ENCODE data around the gene SCFD2.
"Not testable (repeated sequence)": the region's sequence is repeated elsewhere in the genome, so short reads cannot be mapped to it uniquely, and the experiment has no call there.

The SCFD2 gene

GRCh38 chr4:53189011-53189410, 176.8 kb downstream of the SCFD2 start:
- DNase-seq (ENCODE audit: low spot score), result no peak

GRCh38 chr4:53186714-53187358, 179.0 kb downstream of the SCFD2 start:
- DNase-seq (ENCODE audit: low spot score), result no peak

GRCh38 chr4:53185869-53186585, 179.8 kb downstream of the SCFD2 start:
- DNase-seq (ENCODE audit: low spot score), result no peak

- no peak for DNase-seq (ENCODE audit: low spot score)
Observed at GRCh38 chr4:53183754-53184153, 182.1 kb downstream of the SCFD2 start.

- DNase-seq (ENCODE audit: low spot score), result not testable (repeated sequence)
Observed at GRCh38 chr4:53177751-53178150, 188.1 kb downstream of the SCFD2 start.

GRCh38 chr4:53175640-53176039, 190.2 kb downstream of the SCFD2 start:
- DNase-seq (ENCODE audit: low spot score), result no peak

GRCh38 chr4:53174823-53175222, 191.0 kb downstream of the SCFD2 start:
- DNase-seq (ENCODE audit: low spot score), result no peak

GRCh38 chr4:53173576-53173975, 192.3 kb downstream of the SCFD2 start:
- DNase-seq (ENCODE audit: low spot score), result no peak

- DNase-seq (ENCODE audit: low spot score), result no peak
Observed at GRCh38 chr4:53171797-53172196, 194.1 kb downstream of the SCFD2 start.

- no peak for DNase-seq (ENCODE audit: low spot score)
Observed at GRCh38 chr4:53169695-53170617, 195.9 kb downstream of the SCFD2 start.

GRCh38 chr4:53168228-53168627, 197.6 kb downstream of the SCFD2 start:
- DNase-seq (ENCODE audit: low spot score), result no peak

GRCh38 chr4:53162969-53163368, 202.9 kb downstream of the SCFD2 start:
- no peak for DNase-seq (ENCODE audit: low spot score)

GRCh38 chr4:53161787-53162433, 204.0 kb downstream of the SCFD2 start:
- DNase-seq (ENCODE audit: low spot score), result no peak

- DNase-seq (ENCODE audit: low spot score), result no peak
Observed at GRCh38 chr4:53161051-53161786, 204.6 kb downstream of the SCFD2 start.

GRCh38 chr4:53156896-53157295, 209.0 kb downstream of the SCFD2 start:
- DNase-seq (ENCODE audit: low spot score), result no peak

- DNase-seq (ENCODE audit: low spot score), result no peak
Observed at GRCh38 chr4:53152467-53152866, 213.4 kb downstream of the SCFD2 start.

GRCh38 chr4:53151489-53151788, 214.4 kb downstream of the SCFD2 start:
- no peak for DNase-seq (ENCODE audit: low spot score)

- DNase-seq (ENCODE audit: low spot score), result no peak
Observed at GRCh38 chr4:53150631-53151488, 215.0 kb downstream of the SCFD2 start.

- DNase-seq (ENCODE audit: low spot score), result no peak
Observed at GRCh38 chr4:53147711-53148110, 218.2 kb downstream of the SCFD2 start.

- no peak for DNase-seq (ENCODE audit: low spot score)
Observed at GRCh38 chr4:53147197-53147596, 218.7 kb downstream of the SCFD2 start.

GRCh38 chr4:53141308-53141707, 224.6 kb downstream of the SCFD2 start:
- no peak for DNase-seq (ENCODE audit: low spot score)

All from CD4-positive, alpha-beta T cell treated with Interleukin-15 for 4 hours (primary cell).